ENCODE measurements around the gene USP22.

Gene USP22

GRCh38 chr17:21044971-21045370, 2.2 kb upstream of the USP22 start:
- Histone ChIP-seq H3K4me1 (ENCODE audit: insufficient read depth, low read length) (no peaks in the 10 kb centered on the region; the same call in 1 of the 2 replicates), H3K36me3 (ENCODE audit: insufficient read depth, low read depth, low read length) (no peaks in the 10 kb centered on the region), H3K9ac (ENCODE audit: low read depth, low read length) (no peak overlapping the region), H3K9me3 (ENCODE audit: insufficient read depth, low read depth, low read length) (no peaks in the 10 kb centered on the region), H3K4me3 (ENCODE audit: low read length) (no peak overlapping the region), H3K27me3 (ENCODE audit: insufficient read depth, low read length) (no peaks in the 10 kb centered on the region), H3K27ac (ENCODE audit: low read length) (no peak overlapping the region)

- peaks cover 3% of the 10 kb centered on the region; the same call in 1 of the 2 replicates for H3K4me1 ChIP-seq (ENCODE audit: insufficient read depth, low read length)
- H3K27me3 ChIP-seq (ENCODE audit: insufficient read depth, low read length), result no peaks in the 10 kb centered on the region
- no peaks in the 10 kb centered on the region for H3K9me3 ChIP-seq (ENCODE audit: insufficient read depth, low read depth, low read length)
- peak overlapping the region; percentile 1 for H3K27ac ChIP-seq (ENCODE audit: low read length)
- peak overlapping the region; percentile 74 for H3K9ac ChIP-seq (ENCODE audit: low read depth, low read length)
- H3K36me3 ChIP-seq (ENCODE audit: insufficient read depth, low read depth, low read length), result peaks cover 11% of the 10 kb centered on the region
- peak overlapping the region; percentile 74 for H3K4me3 ChIP-seq (ENCODE audit: low read length)
Observed at GRCh38 chr17:21043296-21044232, 753 bp upstream of the USP22 start.

GRCh38 chr17:21041741-21042457, 912 bp downstream of the USP22 start:
- peak overlapping the region; percentile 99 for H3K4me3 ChIP-seq (ENCODE audit: low read length)
- no peaks in the 10 kb centered on the region for H3K9me3 ChIP-seq (ENCODE audit: insufficient read depth, low read depth, low read length)
- H3K27ac ChIP-seq (ENCODE audit: low read length), result peak overlapping the region; percentile 96
- peak overlapping the region; percentile 100 for H3K9ac ChIP-seq (ENCODE audit: low read depth, low read length)
- H3K36me3 ChIP-seq (ENCODE audit: insufficient read depth, low read depth, low read length), result peaks cover 25% of the 10 kb centered on the region
- no peaks in the 10 kb centered on the region for H3K27me3 ChIP-seq (ENCODE audit: insufficient read depth, low read length)
- H3K4me1 ChIP-seq (ENCODE audit: insufficient read depth, low read length), result peaks cover 7% of the 10 kb centered on the region; the same call in 1 of the 2 replicates

- peak overlapping the region; percentile 100; the same call in 1 of the 2 replicates for H3K9ac ChIP-seq (ENCODE audit: low read depth, low read length)
- H3K27ac ChIP-seq (ENCODE audit: low read length), result no peak overlapping the region
- no peaks in the 10 kb centered on the region for H3K9me3 ChIP-seq (ENCODE audit: insufficient read depth, low read depth, low read length)
- peaks cover 39% of the 10 kb centered on the region for H3K36me3 ChIP-seq (ENCODE audit: insufficient read depth, low read depth, low read length)
- H3K27me3 ChIP-seq (ENCODE audit: insufficient read depth, low read length), result no peaks in the 10 kb centered on the region
- H3K4me3 ChIP-seq (ENCODE audit: low read length), result peak overlapping the region; percentile 99
- H3K4me1 ChIP-seq (ENCODE audit: insufficient read depth, low read length), result peaks cover 13% of the 10 kb centered on the region
Observed at GRCh38 chr17:21039839-21040575, 2.8 kb downstream of the USP22 start.

- no peaks in the 10 kb centered on the region for H3K27me3 ChIP-seq (ENCODE audit: insufficient read depth, low read length)
- no peak overlapping the region for H3K9ac ChIP-seq (ENCODE audit: low read depth, low read length)
- H3K4me3 ChIP-seq (ENCODE audit: low read length), result no peak overlapping the region
- peaks cover 56% of the 10 kb centered on the region for H3K36me3 ChIP-seq (ENCODE audit: insufficient read depth, low read depth, low read length)
- H3K9me3 ChIP-seq (ENCODE audit: insufficient read depth, low read depth, low read length), result no peaks in the 10 kb centered on the region
- H3K4me1 ChIP-seq (ENCODE audit: insufficient read depth, low read length), result peaks cover 22% of the 10 kb centered on the region
- H3K27ac ChIP-seq (ENCODE audit: low read length), result no peak overlapping the region
Observed at GRCh38 chr17:21037117-21037803, 5.6 kb downstream of the USP22 start.

GRCh38 chr17:21036361-21036881, 6.4 kb downstream of the USP22 start:
- H3K36me3 ChIP-seq (ENCODE audit: insufficient read depth, low read depth, low read length), result peaks cover 61% of the 10 kb centered on the region

GRCh38 chr17:21035406-21035805, 7.4 kb downstream of the USP22 start:
- H3K4me1 ChIP-seq (ENCODE audit: insufficient read depth, low read length), result peaks cover 22% of the 10 kb centered on the region
- H3K9ac ChIP-seq (ENCODE audit: low read depth, low read length), result no peak overlapping the region; the same call in 1 of the 2 replicates
- no peaks in the 10 kb centered on the region for H3K9me3 ChIP-seq (ENCODE audit: insufficient read depth, low read depth, low read length)
- peak overlapping the region; percentile 13; the same call in 1 of the 2 replicates for H3K4me3 ChIP-seq (ENCODE audit: low read length)
- peaks cover 61% of the 10 kb centered on the region for H3K36me3 ChIP-seq (ENCODE audit: insufficient read depth, low read depth, low read length)
- no peak overlapping the region for H3K27ac ChIP-seq (ENCODE audit: low read length)
- no peaks in the 10 kb centered on the region for H3K27me3 ChIP-seq (ENCODE audit: insufficient read depth, low read length)

More at GRCh38 chr17:21036361-21036881, 6.4 kb downstream of the USP22 start:
- Histone ChIP-seq H3K4me3 (ENCODE audit: low read length) (0 out of 2 replicates have a peak overlapping the region, but pooled peaks have one; percentile 18), H3K9me3 (ENCODE audit: insufficient read depth, low read depth, low read length) (no peaks in the 10 kb centered on the region), H3K9ac (ENCODE audit: low read depth, low read length) (no peak overlapping the region), H3K4me1 (ENCODE audit: insufficient read depth, low read length) (peaks cover 22% of the 10 kb centered on the region), H3K27me3 (ENCODE audit: insufficient read depth, low read length) (no peaks in the 10 kb centered on the region), H3K27ac (ENCODE audit: low read length) (no peak overlapping the region)

- H3K9ac ChIP-seq (ENCODE audit: low read depth, low read length), result no peak overlapping the region; the same call in 1 of the 2 replicates
- H3K9me3 ChIP-seq (ENCODE audit: insufficient read depth, low read depth, low read length), result no peaks in the 10 kb centered on the region
- H3K4me3 ChIP-seq (ENCODE audit: low read length), result peak overlapping the region; percentile 13; the same call in 1 of the 2 replicates
- H3K27ac ChIP-seq (ENCODE audit: low read length), result no peak overlapping the region
- no peaks in the 10 kb centered on the region for H3K27me3 ChIP-seq (ENCODE audit: insufficient read depth, low read length)
- peaks cover 19% of the 10 kb centered on the region for H3K4me1 ChIP-seq (ENCODE audit: insufficient read depth, low read length)
- peaks cover 65% of the 10 kb centered on the region for H3K36me3 ChIP-seq (ENCODE audit: insufficient read depth, low read depth, low read length)
Observed at GRCh38 chr17:21034340-21035235, 8.2 kb downstream of the USP22 start.

- Histone ChIP-seq H3K9ac (ENCODE audit: low read depth, low read length) (no peak overlapping the region), H3K4me1 (ENCODE audit: insufficient read depth, low read length) (peaks cover 26% of the 10 kb centered on the region), H3K36me3 (ENCODE audit: insufficient read depth, low read depth, low read length) (peaks cover 69% of the 10 kb centered on the region), H3K27ac (ENCODE audit: low read length) (no peak overlapping the region), H3K27me3 (ENCODE audit: insufficient read depth, low read length) (no peaks in the 10 kb centered on the region), H3K4me3 (ENCODE audit: low read length) (no peak overlapping the region), H3K9me3 (ENCODE audit: insufficient read depth, low read depth, low read length) (no peaks in the 10 kb centered on the region)
Observed at GRCh38 chr17:21033350-21033749, 9.5 kb downstream of the USP22 start.

- peaks cover 21% of the 10 kb centered on the region for H3K4me1 ChIP-seq (ENCODE audit: insufficient read depth, low read length)
- no peak overlapping the region for H3K27ac ChIP-seq (ENCODE audit: low read length)
- peaks cover 70% of the 10 kb centered on the region for H3K36me3 ChIP-seq (ENCODE audit: insufficient read depth, low read depth, low read length)
Observed at GRCh38 chr17:21031756-21032396, 10.9 kb downstream of the USP22 start.

More at GRCh38 chr17:21031756-21032396, 10.9 kb downstream of the USP22 start:
- Histone ChIP-seq H3K4me3 (ENCODE audit: low read length) (no peak overlapping the region), H3K9ac (ENCODE audit: low read depth, low read length) (no peak overlapping the region), H3K9me3 (ENCODE audit: insufficient read depth, low read depth, low read length) (no peaks in the 10 kb centered on the region), H3K27me3 (ENCODE audit: insufficient read depth, low read length) (no peaks in the 10 kb centered on the region)
